GM21619 (cell line): Measurements from ENCODE around the gene MZF1.

Experiments
- ATAC-seq: cut with Tn5 transposase; IDR thresholded peaks from one replicate; pipeline ENCODE4 v1.9.1; 2021; ENCODE audit not compliant: unreplicated experiment

MZF1 gene

GRCh38 chr19:58570770-58571574, 2.2 kb downstream of the MZF1 start:
- no peak for ATAC-seq

- ATAC-seq, result no peak
These were observed 3.0 kb downstream of the MZF1 start for GRCh38 chr19:58569943-58570670.

- no peak for ATAC-seq
These were observed 3.8 kb downstream of the MZF1 start for GRCh38 chr19:58569191-58569942.

- no peak for ATAC-seq
These were observed 4.5 kb downstream of the MZF1 start for GRCh38 chr19:58568453-58569130.

- ATAC-seq, result no peak
These were observed 6.1 kb downstream of the MZF1 start for GRCh38 chr19:58566989-58567388.

GRCh38 chr19:58563823-58564222, 9.3 kb downstream of the MZF1 start:
- no peak for ATAC-seq

GRCh38 chr19:58563034-58563573, 10.0 kb downstream of the MZF1 start:
- ATAC-seq, result no peak

- ATAC-seq, result no peak
These were observed 10.8 kb downstream of the MZF1 start for GRCh38 chr19:58562122-58563033.

- no peak for ATAC-seq
These were observed 11.6 kb downstream of the MZF1 start for GRCh38 chr19:58561373-58562121.

GRCh38 chr19:58560921-58561320, 12.2 kb downstream of the MZF1 start:
- ATAC-seq, result no peak

- ATAC-seq, result no peak
These were observed 12.9 kb downstream of the MZF1 start for GRCh38 chr19:58560007-58560887.

- ATAC-seq, result peak; percentile 18
These were observed 13.7 kb downstream of the MZF1 start for GRCh38 chr19:58559275-58560006.

GRCh38 chr19:58558623-58559274, 14.4 kb downstream of the MZF1 start:
- ATAC-seq, result peak; percentile 43

GRCh38 chr19:58558066-58558622, 15.0 kb downstream of the MZF1 start, which contains the start of gene UBE2M:
Gene UBE2M (minus strand): TSS chr19:58558611. CDS start chr19:58558381, 230 bp downstream.
- no peak for ATAC-seq

GRCh38 chr19:58557221-58558065, 15.7 kb downstream of the MZF1 start:
- ATAC-seq, result no peak
